ENCODE measurements around the gene STXBP6. TPM values are rescaled to one million over a fixed set of nuclear protein-coding genes. Genes with fewer than 3 reads are reported as not detected.
A peak's percentile ranks its signal among the peaks of the same experiment; 100 is the strongest.

STXBP6 gene
- total and polyA plus RNA-seq, 2 of the 13 experiments (the other 11 are each of a cell fraction or from before 2014, with no cell fraction given): 35.3 to 42.8 TPM

DNA sequence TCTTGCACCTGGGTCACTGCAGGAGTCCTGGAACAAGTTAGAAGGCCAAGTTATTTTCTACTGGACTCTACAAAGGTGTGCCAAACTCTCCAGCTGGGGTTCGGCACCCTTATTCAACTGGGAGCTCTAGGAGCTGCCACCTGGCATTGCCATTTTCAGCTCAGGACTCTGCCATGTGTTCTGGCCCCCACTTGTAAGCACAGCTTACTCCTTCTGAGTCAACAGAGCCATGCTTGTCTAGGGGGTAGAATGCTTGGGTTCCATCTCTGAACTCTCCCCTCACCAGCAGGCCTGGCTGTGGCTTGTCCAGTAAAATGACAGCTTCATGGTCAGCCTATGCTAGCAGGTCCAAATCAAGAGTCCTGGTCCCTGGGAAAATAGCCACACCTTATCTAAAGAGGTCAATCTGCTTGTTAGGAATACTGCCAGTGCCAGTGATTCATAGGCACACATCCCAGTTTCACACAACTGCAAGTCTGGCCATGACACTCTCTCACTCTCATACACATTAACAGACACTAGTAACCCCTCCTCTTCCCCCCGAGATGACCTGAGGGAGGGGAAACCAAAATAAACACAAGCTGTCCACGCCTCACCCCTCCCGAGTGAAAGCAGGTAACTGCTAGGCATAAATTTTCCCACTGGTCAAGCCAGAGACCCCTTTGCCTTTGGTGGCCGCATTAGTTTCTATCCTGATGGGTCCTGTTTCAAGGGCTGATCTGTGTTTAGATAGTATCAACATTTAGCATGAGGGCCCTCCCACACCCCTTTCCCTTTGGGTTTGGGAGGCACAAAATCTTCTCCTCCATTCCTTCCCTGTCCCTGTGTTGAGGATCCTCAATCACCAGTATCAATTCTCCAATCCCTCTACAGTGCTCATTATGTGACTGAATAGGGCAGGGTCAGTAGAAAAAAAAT, 233.7 kb downstream of the STXBP6 start (continued):
- TF ChIP-seq, protein P1, sequence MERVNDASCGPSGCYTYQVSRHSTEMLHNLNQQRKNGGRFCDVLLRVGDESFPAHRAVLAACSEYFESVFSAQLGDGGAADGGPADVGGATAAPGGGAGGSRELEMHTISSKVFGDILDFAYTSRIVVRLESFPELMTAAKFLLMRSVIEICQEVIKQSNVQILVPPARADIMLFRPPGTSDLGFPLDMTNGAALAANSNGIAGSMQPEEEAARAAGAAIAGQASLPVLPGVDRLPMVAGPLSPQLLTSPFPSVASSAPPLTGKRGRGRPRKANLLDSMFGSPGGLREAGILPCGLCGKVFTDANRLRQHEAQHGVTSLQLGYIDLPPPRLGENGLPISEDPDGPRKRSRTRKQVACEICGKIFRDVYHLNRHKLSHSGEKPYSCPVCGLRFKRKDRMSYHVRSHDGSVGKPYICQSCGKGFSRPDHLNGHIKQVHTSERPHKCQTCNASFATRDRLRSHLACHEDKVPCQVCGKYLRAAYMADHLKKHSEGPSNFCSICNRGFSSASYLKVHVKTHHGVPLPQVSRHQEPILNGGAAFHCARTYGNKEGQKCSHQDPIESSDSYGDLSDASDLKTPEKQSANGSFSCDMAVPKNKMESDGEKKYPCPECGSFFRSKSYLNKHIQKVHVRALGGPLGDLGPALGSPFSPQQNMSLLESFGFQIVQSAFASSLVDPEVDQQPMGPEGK (CRISPR knock-in tag; IDR thresholded peaks at IDR 0.05): peak; percentile 99
- TF ChIP-seq ZFP90 (CRISPR knock-in tag; IDR thresholded peaks at IDR 0.05; ENCODE audit: borderline replicate concordance) (no peak; the same call in none of the 2 replicates), DMAP1 (CRISPR knock-in tag; IDR thresholded peaks at IDR 0.05) (peak; percentile 61), ZNF256 (CRISPR knock-in tag; conservative IDR thresholded peaks at IDR 0.05) (no peak), ZNF598 (CRISPR knock-in tag; IDR thresholded peaks at IDR 0.05; ENCODE audit: borderline replicate concordance) (0 out of 2 replicates have a peak, but pooled peaks have one; percentile 64), MXD4 (CRISPR knock-in tag; IDR thresholded peaks at IDR 0.05) (no peak; the same call in 1 of the 2 replicates), ZNF747 (CRISPR knock-in tag; IDR thresholded peaks at IDR 0.05; ENCODE audit: borderline replicate concordance) (peak; percentile 39), KLF15 (CRISPR knock-in tag; IDR thresholded peaks at IDR 0.05; ENCODE audit: borderline replicate concordance) (peak; percentile 51; the same call in 1 of the 2 replicates), ZNF460 (CRISPR knock-in tag; IDR thresholded peaks at IDR 0.05; ENCODE audit: borderline replicate concordance) (no peak), TEAD2 (CRISPR knock-in tag; IDR thresholded peaks at IDR 0.05) (no peak), RFX5 (IDR thresholded peaks at IDR 0.05; ENCODE audit: low read depth, low read length) (no peak), ZNF564 (CRISPR knock-in tag; IDR thresholded peaks at IDR 0.05) (no peak; the same call in 1 of the 2 replicates), ZNF616 (CRISPR knock-in tag; IDR thresholded peaks at IDR 0.05; ENCODE audit: low read depth) (no peak), ZNF709 (CRISPR knock-in tag; IDR thresholded peaks at IDR 0.05) (no peak), ARNTL (CRISPR knock-in tag; IDR thresholded peaks at IDR 0.05) (peak; percentile 16; the same call in 1 of the 2 replicates), SRY (CRISPR knock-in tag; IDR thresholded peaks at IDR 0.05) (peak; percentile 58; the same call in 1 of the 2 replicates), ZNF772 (CRISPR knock-in tag; IDR thresholded peaks at IDR 0.05) (peak; percentile 77), HMG20A (CRISPR knock-in tag; IDR thresholded peaks at IDR 0.05; ENCODE audit: borderline replicate concordance) (peak; percentile 84), ZKSCAN5 (CRISPR knock-in tag; IDR thresholded peaks at IDR 0.05) (peak; percentile 59), NR1H2 (CRISPR knock-in tag; IDR thresholded peaks at IDR 0.05; ENCODE audit: borderline replicate concordance, low read depth) (no peak), TBX2 (CRISPR knock-in tag; IDR thresholded peaks at IDR 0.05; ENCODE audit: borderline replicate concordance) (peak; percentile 98), JDP2 (CRISPR knock-in tag; IDR thresholded peaks at IDR 0.05; ENCODE audit: borderline replicate concordance) (no peak), THYN1 (CRISPR knock-in tag; IDR thresholded peaks at IDR 0.05; ENCODE audit: borderline replicate concordance, low read depth) (no peak), PHB2 (IDR thresholded peaks at IDR 0.05; ENCODE audit: partially characterized antibody) (no peak)
- TF ChIP-seq, protein P2, sequence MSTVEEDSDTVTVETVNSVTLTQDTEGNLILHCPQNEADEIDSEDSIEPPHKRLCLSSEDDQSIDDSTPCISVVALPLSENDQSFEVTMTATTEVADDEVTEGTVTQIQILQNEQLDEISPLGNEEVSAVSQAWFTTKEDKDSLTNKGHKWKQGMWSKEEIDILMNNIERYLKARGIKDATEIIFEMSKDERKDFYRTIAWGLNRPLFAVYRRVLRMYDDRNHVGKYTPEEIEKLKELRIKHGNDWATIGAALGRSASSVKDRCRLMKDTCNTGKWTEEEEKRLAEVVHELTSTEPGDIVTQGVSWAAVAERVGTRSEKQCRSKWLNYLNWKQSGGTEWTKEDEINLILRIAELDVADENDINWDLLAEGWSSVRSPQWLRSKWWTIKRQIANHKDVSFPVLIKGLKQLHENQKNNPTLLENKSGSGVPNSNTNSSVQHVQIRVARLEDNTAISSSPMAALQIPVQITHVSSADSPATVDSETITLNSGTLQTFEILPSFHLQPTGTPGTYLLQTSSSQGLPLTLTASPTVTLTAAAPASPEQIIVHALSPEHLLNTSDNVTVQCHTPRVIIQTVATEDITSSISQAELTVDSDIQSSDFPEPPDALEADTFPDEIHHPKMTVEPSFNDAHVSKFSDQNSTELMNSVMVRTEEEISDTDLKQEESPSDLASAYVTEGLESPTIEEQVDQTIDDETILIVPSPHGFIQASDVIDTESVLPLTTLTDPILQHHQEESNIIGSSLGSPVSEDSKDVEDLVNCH (CRISPR knock-in tag; IDR thresholded peaks at IDR 0.05): peak; percentile 75; the same call in 1 of the 2 replicates
- TF ChIP-seq, protein P3, sequence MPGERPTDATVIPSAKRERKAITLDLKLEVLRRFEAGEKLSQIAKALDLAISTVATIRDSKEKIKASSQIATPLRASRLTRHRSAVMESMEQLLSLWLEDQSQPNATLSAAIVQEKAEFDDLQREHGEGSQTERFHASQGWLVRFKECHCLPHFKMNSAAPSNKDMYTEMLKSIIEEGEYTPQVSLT (CRISPR knock-in tag; IDR thresholded peaks at IDR 0.05; ENCODE audit: borderline replicate concordance, low read depth): no peak

Data from HepG2 (cell line).